Stimulated activated CD4-positive, alpha-beta T cell treated with anti-CD3 and anti-CD28 coated beads, Interleukin-15, amount 100 ng/mL, for 1 hour (primary cell): ENCODE results near the gene FOXC1.

Experiments used
- DNase-seq, 2 donors: peaks; one replicate each; pipeline ENCODE4 v3.0.0-alpha.2; 2020; ENCODE audit warnings: low read depth in 1 of 2, low spot score in 1 of 2

FOXC1 gene

DNA sequence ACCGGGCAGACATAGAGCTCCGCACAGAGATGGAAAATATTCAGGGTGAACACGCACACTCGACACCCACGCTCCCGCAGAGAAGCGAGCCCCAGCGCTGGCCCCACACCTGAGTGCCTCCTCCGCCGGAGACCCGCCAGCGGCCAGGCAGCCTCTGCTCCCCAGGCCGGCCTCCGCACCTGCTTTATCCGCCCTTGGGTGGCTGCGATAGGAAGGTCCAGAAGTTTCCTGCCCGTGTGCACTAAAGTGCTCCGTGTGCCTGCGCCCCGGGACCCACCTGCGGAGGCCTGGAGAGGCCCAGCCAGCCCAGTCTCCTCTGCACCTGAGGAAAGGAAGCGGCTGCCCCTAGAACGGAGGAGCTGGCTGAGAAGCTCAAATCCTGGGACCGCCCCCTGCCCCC lies 10.8 kb upstream of the FOXC1 start:
- DNase-seq: no peak

DNA sequence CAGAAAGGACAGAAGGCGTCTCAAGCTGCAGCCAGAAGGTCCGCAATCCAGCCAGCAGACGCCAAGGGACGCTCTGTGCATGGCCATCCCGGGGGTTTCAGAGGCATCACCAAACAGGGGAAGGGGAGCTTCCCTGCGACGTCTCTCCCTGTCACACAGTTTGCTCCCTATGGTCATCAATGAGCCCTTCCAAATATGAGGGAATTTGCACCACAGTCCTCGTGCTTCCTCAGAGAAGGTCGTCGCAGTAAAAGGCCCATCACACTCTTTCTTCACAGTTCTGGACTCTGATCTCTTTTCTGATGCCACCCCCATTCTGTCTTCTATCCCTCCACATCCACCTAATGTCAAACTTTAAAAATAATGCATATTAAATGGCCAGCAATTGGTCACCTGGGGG lies 10.2 kb upstream of the FOXC1 start:
- DNase-seq: no peak

DNA sequence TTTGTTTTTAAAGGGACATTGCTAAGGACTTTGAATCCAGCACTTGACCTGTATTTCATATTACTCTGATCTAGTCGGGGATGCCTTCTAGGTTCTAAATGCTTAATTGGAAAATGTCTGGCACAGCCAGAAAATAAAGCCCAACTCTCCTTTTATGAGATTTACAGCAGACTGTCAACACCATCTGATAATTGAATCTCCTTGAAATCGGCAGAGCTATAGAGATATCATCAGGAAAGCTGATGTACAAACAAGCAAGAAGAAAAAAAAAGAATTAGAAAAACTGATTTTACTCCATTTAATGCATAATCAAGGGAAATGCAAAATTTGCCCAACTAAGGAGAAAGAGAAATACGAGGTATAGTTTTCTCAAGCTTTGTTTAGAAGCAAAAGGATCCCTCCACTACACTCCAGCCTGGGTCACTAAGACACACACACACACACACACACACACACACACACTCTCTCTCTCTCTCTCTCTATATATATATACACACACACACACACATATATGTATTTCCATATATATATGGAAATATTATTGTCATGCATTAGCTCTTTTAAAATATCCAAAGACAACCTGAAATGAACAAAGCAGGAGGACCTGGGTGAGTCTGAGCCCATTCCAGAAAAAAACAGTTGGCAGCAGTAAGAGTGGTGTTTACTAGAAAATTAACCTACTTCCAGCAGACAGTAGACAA lies 9.5 kb upstream of the FOXC1 start:
- DNase-seq: no peak

DNA sequence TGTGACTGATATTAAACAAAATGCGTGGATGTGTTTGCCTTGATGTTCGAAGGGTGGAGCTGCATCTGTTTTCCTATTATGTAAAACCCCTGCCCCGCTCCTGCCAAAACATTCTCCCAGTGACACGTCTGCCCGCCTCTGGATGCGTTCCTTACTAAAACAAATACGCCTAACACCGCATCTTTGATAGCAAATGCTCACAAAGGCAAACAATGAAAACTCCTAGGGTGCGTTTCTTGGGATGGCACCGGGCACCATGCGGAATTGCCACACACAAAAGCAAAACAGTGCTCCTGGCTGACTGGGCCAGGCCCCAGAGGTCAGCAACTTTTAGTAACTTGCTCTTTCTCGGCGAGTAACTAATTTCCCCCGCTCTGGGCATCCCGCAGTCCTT lies 9.0 kb upstream of the FOXC1 start:
- no peak for DNase-seq

DNA sequence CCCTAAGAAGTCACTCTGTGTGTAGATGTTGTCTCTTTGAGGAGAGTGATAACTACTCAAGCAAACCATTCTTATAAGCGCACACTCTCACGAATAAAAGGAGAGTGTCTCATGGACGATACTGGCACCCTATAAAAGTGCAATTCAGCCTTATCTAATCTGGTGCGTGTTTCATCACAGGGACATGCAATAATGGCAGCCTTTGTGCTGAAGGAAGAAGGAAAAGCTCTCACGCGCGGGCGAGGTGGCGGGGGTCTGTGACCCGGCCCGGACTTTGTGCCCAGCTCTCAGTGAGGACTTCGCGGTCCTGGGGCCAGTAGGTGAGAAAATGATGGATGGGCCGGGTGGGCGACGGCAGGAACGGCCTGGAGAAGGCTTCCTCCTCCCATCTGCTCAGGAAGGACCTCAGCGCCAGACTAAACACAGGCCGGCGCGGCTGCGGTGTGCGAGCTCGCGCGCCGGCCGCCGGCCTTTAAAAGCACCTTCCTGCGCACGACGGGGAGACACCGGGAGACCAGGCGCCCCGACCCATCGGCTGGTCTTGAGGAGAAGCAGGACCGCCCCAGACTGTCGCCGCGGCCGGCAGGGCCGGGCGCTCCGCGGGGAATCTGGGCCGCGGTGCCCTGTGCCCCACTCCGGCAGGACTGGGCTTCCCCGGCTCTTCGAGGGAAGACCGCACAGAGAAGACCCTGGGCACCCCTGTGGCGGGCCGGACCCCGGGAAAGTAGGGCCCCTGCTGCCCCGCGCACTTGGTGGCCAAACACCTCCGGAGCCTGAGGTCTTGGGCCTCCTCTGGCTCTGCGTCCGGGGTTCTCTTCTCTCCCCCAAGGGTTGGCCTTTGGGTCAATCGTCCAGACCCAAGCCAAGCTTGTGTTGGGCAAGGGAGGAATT lies 8.3 kb upstream of the FOXC1 start:
- no peak for DNase-seq

DNA sequence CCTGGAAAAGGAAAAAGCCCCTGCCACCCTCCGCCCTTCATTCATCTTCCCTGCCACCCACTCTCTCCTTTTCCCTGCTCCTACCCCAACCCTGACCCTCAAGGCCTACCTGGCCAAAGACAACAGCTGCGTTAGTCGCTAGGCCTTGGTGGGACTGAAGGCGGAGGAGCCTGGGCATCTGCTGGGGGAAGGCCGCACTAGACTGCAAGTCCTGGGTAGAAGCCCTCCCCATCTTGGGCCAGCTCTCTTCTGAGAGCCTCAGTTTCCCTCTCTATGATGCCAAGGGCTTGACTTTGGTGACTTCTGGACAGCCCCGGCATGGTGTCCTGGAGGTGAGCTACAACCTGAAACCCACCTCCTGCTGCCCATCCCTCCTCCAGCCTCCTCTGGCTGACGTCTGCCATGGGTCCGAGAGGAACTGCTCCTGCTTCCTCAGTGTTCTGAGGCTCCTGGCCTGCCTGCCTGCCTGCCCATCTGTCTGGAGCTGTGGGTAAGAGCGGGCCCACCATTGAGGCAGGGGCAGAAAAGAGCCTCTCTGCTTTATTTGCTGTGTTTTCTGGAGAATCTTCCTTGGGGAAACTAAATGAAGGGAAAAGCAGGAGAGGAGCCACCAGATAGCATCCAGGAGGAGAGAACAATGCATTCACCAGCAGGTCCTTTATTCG lies 7.5 kb upstream of the FOXC1 start:
- DNase-seq: no peak

DNA sequence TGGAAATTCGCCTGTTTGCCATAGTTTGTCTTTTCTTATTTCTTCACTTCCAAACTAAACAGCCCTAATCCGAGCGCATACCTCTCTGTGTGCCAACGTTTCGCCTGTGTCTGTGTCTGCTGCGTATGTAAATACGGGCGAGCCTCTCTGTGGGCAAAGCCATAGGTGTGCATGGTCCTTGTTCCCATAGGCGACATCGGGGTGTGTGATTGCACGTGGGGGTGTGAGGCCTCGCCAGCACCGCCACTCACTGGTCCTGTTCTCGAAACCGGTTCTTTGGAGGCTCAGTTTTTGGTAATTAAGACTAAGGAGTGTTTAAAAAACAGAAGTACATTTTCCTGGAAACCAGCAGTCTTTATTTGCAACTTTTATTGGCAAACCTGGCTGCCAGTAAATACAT lies 6.0 kb upstream of the FOXC1 start:
- no peak for DNase-seq

DNA sequence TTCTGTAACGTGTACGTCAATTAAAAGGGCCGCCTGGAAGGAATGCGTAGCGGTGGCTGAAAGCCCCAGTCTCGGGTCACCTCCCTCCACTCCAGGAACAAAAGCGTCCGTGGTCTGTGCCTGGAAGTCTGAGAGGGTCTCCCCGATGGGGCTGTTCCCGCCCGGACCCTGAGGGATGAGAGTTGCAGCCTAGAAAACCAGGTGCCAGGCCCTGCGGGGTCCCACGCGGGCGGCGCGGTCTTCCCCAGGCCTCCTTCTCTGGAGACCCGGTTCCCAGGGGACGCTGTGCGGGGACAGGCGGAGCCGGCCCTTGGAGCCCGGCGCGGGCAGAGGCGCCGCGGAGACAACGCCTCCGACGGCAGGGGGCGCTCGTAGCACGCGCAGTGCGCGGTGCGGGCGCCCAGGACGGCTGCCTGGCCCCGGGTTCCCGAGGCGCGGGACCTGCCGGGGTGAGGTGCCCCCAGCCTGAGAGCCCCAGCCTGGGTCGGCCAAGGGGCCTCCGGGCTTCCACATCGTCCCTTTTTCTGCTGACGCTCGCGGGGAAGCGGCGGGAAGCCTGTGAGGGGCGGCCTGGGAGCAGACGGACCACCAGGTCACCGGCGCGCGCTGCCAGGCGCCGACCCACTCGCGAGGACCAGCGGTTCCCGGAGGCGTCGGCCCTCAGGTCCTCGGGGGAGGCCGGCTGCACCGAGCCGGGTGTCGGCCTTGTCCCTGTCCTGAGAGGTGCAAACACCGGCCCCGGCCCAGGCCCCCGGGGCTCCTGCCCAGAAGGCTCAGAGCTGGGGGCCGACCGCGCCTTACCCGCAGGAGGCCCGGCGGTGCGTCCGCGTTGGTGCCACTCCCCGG lies 5.3 kb upstream of the FOXC1 start:
- DNase-seq: peak; percentile 43 to 67

DNA sequence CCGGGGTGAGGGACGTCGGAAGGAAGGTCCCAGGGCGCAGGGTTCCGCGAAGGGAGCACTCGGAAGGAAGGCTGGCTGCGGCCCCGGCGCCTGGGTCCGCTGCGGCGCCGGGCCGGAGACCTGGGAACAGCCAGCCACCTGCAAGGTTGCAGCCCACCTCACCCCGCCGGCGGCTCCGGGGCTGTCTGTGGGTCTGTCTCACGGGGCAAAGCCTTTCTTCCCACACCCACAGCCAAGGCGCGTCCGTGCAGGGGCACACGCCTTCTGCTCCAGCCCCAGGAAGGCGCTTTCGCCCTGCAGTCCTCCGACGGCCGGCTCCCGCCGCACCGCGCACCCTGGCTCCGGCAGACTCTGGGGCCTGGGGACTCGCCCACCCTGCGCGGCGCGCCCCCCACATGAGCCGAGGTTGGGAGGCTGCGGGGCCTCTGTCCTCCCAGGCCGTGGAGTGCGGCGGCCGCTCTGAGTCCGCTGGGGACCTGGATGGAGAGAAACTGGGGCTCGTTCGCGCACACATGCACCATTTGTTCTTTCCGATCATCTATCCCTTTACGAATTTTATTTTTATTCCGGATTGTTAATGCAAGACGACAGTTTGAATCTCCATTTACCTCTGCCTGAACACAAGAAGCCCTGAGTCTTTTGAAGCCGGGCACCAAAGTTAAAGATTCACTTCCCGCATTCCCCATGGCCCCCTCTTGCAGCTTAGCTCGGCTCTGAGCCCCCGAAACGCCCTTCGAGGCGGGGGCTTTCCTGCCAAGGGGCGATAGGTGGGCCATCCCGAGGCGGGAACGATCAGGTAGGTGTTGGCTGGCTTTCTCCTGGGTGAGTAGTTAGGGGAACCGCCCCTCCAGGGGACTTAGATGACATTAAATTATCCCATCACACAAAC lies 4.5 kb upstream of the FOXC1 start:
- no peak for DNase-seq

DNA sequence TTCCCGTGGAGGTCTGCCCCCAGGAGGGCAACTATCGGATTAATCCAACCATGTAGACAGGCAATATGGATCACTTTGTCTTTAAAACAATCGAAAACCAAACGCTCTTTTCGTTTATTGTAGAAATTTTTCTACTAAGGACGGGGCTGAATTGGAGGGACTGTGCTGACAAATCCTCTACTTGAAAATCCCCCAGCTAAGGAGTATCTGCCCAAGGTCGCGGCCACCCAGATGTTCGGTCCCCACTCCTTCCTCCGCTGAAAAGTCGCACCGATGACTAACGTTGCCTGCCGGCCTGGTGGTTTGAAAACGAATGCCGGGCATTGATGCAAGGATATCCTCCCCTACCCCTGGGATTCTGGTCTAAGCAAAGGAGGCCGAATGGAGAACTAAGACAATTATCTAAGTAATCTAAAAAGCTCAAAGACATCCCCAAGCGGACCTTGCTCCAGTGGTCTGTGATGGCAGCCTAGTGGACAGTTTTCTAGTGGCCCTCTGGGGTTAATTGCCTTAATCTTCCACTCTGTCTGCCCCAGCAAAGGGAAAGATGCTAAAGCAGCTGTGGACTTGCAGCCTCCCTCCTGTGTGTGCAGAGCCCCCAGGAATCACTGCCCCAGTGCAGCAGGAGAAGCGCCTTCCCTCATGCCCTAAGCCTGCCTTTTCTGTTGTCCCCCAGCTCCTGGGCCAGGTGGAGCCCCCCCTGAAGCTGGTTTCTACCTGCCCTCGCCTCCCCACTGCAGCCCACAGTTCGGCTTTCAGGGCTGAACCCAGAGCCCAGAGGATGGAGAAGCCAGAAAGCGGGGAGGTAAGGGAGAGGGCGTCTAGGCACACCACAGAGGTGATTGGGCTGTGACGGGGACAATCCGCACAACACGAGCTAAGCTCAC lies 3.6 kb upstream of the FOXC1 start:
- DNase-seq: no peak

DNA sequence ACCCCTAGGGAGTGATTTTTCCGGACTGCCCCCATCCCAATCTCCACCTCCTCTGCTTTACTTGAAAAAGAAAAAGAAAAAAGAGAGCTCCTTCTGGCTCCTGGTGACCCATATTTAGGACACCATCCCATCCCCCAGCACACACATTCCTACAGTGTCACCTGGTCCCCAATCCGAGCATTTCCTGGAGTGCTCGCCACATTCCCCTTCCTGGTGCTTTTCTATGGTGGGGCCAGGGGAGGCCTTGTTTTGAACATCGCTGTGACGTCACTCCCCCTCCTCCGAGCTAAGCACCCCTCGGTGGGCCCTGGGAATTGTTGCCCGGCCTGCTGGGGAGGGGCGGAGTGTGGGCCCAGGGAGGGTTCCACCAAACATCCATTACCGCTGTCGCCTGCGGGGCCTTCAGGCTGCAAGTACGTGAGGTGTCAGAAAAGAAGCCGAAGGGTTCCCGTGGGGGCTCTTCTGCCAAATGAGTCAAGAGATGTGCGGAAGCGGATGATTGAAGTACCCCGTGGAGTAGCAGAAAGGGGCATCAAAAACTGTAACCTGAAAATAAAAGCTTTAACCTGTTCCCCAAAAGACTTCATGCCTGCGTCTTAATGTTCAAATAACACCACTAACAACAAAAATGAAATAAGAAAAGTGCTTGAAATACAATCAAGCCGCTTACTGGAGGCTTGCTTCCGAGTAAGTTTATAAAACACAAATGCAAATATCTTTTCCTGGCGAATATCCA lies 2.8 kb upstream of the FOXC1 start:
- DNase-seq: no peak

DNA sequence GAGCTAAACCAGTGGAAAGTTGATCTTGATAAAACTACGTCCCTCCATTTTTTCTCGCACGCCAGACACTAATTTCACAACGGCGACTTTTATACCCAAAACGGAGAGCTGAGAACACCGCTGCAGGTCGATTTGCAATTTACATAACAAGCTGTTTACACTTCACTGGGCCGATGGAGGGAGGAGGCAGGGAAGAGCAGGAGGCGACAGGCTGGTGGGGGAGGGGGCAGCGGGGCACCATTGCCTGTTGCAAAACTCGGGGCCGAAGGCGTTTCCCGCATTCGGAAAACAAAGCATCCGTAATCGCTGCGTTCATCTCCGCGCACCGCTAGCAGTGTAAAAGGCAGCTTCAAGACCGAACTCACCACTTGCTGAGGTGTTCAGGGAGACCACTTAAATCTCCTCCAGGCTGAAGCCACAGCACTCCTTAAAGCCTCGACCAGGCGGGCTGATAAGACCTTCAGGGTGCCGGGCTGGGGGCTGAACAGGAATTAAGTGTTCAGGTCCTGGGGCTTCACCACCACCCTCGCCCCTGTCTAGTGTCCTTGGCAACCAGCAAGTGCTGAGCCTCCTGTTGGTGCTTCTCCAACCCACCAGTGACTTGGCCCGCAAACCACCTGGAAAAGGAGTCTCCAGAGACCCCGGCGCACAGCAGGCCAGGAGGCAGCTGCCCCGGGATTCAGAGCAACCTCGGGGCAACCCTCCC lies 2.0 kb upstream of the FOXC1 start:
- no peak for DNase-seq

DNA sequence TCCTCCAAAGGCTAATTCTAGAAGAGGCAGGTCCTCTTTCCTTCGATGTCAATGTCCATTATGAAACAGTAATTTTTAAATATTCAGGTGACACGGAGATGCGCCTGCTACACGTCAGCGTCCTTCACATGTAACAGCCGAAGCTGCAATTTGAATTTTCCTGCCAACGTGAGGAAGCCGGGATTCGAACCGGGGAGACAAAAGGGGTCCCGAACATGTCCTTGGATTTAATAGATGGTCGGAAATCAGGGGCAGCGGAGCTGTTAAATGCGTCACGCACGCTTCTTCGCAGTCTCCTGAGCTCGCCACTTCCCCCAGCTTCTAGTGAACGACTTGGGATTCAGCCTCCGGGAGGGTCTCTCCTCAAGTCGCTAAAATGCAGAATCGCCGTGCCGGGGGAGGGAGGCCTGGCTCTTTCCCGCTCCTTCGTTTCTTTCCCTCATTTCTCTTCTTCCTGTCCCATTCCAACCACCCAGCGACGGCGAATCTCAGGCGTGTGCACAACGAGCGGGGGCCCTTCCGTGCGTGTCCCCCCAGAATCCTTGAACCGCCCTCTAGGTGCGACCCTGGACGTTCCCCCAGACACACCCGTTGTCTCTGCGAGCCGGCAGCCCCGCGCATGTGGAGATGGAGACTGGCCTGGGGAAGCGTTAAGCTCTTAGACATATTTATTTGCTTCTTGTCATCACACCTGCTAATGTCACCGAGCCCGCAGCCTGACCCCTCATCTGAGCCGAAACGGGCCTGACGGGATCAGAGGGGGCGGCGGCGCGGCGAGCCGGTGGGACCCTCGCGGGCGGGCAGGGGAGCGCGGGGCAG lies 1.3 kb upstream of the FOXC1 start:
- DNase-seq: no peak

DNA sequence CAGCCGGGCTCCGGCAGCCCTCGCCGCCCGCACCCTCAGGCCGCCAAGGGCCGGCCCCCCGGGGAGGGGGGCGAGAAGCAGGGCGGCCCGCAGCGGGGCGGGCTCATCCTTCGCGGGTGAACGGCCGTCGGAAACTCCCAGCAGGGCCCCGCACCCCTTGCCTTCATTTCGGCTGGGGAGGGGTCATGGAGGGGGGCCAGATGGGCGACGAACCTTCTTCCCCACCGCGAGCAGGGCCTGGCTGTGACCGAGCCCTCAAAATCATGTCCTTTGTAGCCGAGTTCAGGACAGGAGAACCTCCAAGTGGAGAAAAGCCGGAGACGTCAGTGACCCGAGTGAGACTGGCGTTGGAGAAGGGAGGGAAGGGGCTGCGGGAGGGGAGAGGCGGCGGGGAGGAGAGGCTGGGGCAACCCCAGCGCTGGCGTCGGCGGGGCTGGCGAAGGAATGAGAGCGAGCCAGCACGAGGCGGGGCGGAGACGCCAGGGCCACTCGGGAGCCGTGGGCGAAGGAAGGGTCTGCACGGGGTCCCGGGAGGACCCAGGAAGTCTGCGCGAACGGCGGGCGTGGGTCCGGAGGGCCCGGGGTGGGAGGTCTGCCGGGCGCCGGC lies 571 bp upstream of the FOXC1 start:
- DNase-seq: no peak

DNA sequence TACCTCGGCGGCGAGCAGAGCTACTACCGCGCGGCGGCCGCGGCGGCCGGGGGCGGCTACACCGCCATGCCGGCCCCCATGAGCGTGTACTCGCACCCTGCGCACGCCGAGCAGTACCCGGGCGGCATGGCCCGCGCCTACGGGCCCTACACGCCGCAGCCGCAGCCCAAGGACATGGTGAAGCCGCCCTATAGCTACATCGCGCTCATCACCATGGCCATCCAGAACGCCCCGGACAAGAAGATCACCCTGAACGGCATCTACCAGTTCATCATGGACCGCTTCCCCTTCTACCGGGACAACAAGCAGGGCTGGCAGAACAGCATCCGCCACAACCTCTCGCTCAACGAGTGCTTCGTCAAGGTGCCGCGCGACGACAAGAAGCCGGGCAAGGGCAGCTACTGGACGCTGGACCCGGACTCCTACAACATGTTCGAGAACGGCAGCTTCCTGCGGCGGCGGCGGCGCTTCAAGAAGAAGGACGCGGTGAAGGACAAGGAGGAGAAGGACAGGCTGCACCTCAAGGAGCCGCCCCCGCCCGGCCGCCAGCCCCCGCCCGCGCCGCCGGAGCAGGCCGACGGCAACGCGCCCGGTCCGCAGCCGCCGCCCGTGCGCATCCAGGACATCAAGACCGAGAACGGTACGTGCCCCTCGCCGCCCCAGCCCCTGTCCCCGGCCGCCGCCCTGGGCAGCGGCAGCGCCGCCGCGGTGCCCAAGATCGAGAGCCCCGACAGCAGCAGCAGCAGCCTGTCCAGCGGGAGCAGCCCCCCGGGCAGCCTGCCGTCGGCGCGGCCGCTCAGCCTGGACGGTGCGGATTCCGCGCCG lies 994 bp downstream of the FOXC1 start:
- no peak for DNase-seq

DNA sequence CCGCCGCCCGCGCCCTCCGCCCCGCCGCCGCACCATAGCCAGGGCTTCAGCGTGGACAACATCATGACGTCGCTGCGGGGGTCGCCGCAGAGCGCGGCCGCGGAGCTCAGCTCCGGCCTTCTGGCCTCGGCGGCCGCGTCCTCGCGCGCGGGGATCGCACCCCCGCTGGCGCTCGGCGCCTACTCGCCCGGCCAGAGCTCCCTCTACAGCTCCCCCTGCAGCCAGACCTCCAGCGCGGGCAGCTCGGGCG lies 1.5 kb downstream of the FOXC1 start:
- DNase-seq: no peak
